Measurements from ENCODE around the gene SLC16A10. TPM values are rescaled to one million over a fixed set of nuclear protein-coding genes. Genes with fewer than 3 reads are reported as not detected.

SLC16A10 gene
- total and polyA plus RNA-seq, 2 of the 8 experiments (the other 6 are each of a cell fraction or from before 2014, with no cell fraction given), result 18.6 to 23.2 TPM

- Histone ChIP-seq H3K23ac (ENCODE audit: insufficient read length) (no peak overlapping the region), H4K20me1 (replicated peaks in 1 of 2; ENCODE audit: control insufficient read depth in 1 of 2, insufficient read depth in 2 of 2, low read length in 2 of 2) (peaks cover 0 to 2% of the 10 kb centered on the region in 2 experiments), H2AFZ (ENCODE audit: low read length) (no peak overlapping the region), H3K9me3 (ENCODE audit: insufficient read depth in 2 of 2, low read depth in 1 of 2, low read length in 1 of 2) (no peaks in the 10 kb centered on the region), H3K79me1 (ENCODE audit: low read depth, low read length) (no peaks in the 10 kb centered on the region; the same call in 1 of the 2 replicates), H3K27me3 (replicated peaks in 1 of 4; ENCODE audit: control insufficient read depth in 3 of 4, extremely low read depth in 1 of 4, insufficient read depth in 3 of 4, low read length in 3 of 4) (no peaks in the 10 kb centered on the region), H3K27ac (ENCODE audit: low read depth, low read length) (no peak overlapping the region), H4K5ac (ENCODE audit: insufficient read length, low read depth, low read length) (no peak overlapping the region), H3K79me2 (ENCODE audit: control insufficient read depth in 1 of 2, insufficient read depth in 2 of 2, low read length in 2 of 2) (peaks cover 3 to 34% of the 10 kb centered on the region in 2 experiments; a peak in 3 of 4 replicates), H3K9ac (replicated peaks in 1 of 4; ENCODE audit: extremely low read depth in 1 of 4, low read depth in 3 of 4, low read length in 3 of 4) (no peak overlapping the region), H3K4ac (replicated peaks; ENCODE audit: insufficient read length, low read depth, low read length) (no peak overlapping the region), H3K36me3 (ENCODE audit: control insufficient read depth in 2 of 4, insufficient read depth in 4 of 4, low read length in 3 of 4) (peaks cover 5 to 18% (median 9%) of the 10 kb centered on the region in 4 experiments; a peak in 7 of 8 replicates), H2BK5ac (ENCODE audit: low read depth, low read length) (no peak overlapping the region), H3K23me2 (ENCODE audit: low read depth, low read length) (peaks cover 3% of the 10 kb centered on the region; the same call in 1 of the 2 replicates), H4K91ac (replicated peaks; ENCODE audit: insufficient read length, low read length) (no peak overlapping the region), H2BK120ac (replicated peaks; ENCODE audit: low read depth, low read length) (no peak overlapping the region), H3K56ac (replicated peaks; ENCODE audit: insufficient read length, low read depth, low read length) (no peak overlapping the region), H4K8ac (ENCODE audit: extremely low read depth, insufficient read depth, low read length) (no peak overlapping the region), H2BK15ac (ENCODE audit: low read length) (no peak overlapping the region), H2BK12ac (ENCODE audit: low read depth, low read length) (no peak overlapping the region), H3K4me1 (replicated peaks in 1 of 4; ENCODE audit: control insufficient read depth in 3 of 4, insufficient read depth in 4 of 4, low read length in 3 of 4) (peaks cover 0 to 4% (median 3%) of the 10 kb centered on the region in 4 experiments; a peak in 5 of 7 replicates), H3K14ac (ENCODE audit: insufficient read length) (no peak overlapping the region), H2AK5ac (ENCODE audit: low read depth, low read length) (no peak overlapping the region), H2BK20ac (ENCODE audit: low read length) (no peak overlapping the region), H3K18ac (ENCODE audit: extremely low read depth, low read length) (no peak overlapping the region), H3K4me2 (ENCODE audit: insufficient read depth in 1 of 2, low read depth in 2 of 2, low read length in 2 of 2) (peak overlapping the region; percentile 21 to 38; a peak in 3 of 4 replicates), H3K4me3 (ENCODE audit: extremely low read depth in 1 of 4, insufficient read depth in 2 of 4, low read depth in 3 of 4, low read length in 4 of 4) (peak overlapping the region in 1 of 4 experiments; percentile 76; a peak in 1 of 8 replicates)
- POLR2A ChIA-PET (ENCODE audit: partially characterized antibody), result no interaction called here
- 93% methylated on average over 12 of the region's 12 CpGs; no CpG with 5 or more reads in 1 of the 2 experiments for WGBS, 2 experiments (ENCODE audit: extremely low coverage in 1 of 2, insufficient coverage in 1 of 2, insufficient read length in 1 of 2, insufficient replicate concordance in 2 of 2, low coverage in 1 of 2, low lambda C conversion rate in 2 of 2, missing lambda C conversion rate in 1 of 2)
- FAIRE-seq (no peak), DNase-seq (ENCODE audit: low read depth in 1 of 2, low spot score in 2 of 2) (no peak)
- CTCF ChIA-PET (ENCODE audit: partially characterized antibody), result interaction anchor here (0.8 to 2.4 kb wide), 4 partner anchors 9 to 73 kb away, joined by 3 to 16 read pairs (median 3); no protein-coding TSS in a partner anchor
- TF ChIP-seq RFX5 (IDR thresholded peaks at IDR 0.05; ENCODE audit: borderline replicate concordance, low read depth, low read length), result no peak
- TF ChIP-seq SIRT6 (IDR thresholded peaks at IDR 0.05; ENCODE audit: low read length), result no peak
- no peak for TF ChIP-seq USF2 (IDR thresholded peaks at IDR 0.05; ENCODE audit: low read length)
- TF ChIP-seq CHD1 (IDR thresholded peaks at IDR 0.05; ENCODE audit: low read depth, low read length), result no peak
- no peak for TF ChIP-seq EZH2 (IDR thresholded peaks at IDR 0.05; ENCODE audit: low read depth, low read length, severe bottlenecking)
- TF ChIP-seq JUN (IDR thresholded peaks at IDR 0.05; ENCODE audit: low read depth, low read length), result no peak
- no peak for TF ChIP-seq ATF2 (IDR thresholded peaks at IDR 0.05; ENCODE audit: low read length)
- TF ChIP-seq TAF7 (optimal IDR thresholded peaks at IDR 0.05; ENCODE audit: borderline replicate concordance, low read depth, low read length), result no peak
- no peak for TF ChIP-seq SIN3A (conservative IDR thresholded peaks at IDR 0.05 in 1 of 2, IDR thresholded peaks at IDR 0.05 in 1 of 2; ENCODE audit: low read depth in 1 of 2, low read length in 2 of 2)
Measured at GRCh38 chr6:111260570-111261298, 173.4 kb downstream of the SLC16A10 start.
